GM19463 (cell line): ENCODE measurements around the gene A4GALT.
"Not testable (repeated sequence)": the region's sequence is repeated elsewhere in the genome, so short reads cannot be mapped to it uniquely, and the experiment has no call there.

ENCODE experiments used
- ATAC-seq: cut with Tn5 transposase; IDR thresholded peaks from one replicate; pipeline ENCODE4 v1.9.1; 2021; ENCODE audit warnings: mild to moderate bottlenecking, moderate library complexity; ENCODE audit not compliant: unreplicated experiment

The A4GALT gene

GRCh38 chr22:42743501-42743991 is 22.9 kb upstream of the A4GALT start:
- ATAC-seq, result no peak

DNA sequence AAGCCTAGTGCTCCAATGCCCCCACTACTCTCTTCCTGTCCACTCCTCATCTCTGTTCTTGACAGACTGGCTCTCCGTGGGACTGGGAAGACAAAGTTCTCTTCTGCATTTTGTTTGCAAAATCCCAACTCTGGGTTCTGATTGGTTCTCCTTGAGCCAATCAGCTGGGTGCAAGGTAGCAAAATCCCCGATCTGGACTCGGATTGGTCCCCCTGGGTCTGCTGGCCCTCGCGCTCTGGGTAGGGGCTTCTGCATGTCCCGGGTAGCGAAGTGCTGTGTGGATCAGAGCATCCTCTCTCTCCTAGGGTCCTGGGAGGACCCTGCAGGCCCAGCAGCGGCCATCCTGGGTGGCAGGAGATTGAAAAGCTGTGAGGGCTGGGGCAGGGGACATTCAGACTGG is 22.3 kb upstream of the A4GALT start:
- no peak for ATAC-seq

GRCh38 chr22:42740320-42740719 is 19.6 kb upstream of the A4GALT start:
- ATAC-seq, result not testable (repeated sequence)

GRCh38 chr22:42734406-42734805 is 13.7 kb upstream of the A4GALT start:
- no peak for ATAC-seq

DNA sequence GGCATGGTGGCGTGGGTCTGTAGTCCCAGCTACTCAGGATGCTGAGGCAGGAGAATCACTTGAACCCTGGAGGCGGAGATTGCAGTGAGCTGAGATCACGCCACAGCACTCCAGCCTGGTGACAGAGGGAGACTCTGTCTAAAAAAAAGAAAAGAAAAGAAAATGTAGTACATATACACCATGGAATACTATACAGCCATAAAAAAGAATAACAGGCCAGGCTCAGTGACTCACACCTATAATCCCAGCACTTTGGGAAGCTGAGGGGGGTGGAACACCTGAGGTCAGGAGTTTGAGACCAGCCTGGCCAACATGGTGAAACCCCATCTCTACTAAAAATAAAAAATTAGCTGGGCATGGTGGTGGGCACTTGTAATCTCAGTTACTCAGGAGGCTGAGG is 12.7 kb upstream of the A4GALT start:
- ATAC-seq, result not testable (repeated sequence)

DNA sequence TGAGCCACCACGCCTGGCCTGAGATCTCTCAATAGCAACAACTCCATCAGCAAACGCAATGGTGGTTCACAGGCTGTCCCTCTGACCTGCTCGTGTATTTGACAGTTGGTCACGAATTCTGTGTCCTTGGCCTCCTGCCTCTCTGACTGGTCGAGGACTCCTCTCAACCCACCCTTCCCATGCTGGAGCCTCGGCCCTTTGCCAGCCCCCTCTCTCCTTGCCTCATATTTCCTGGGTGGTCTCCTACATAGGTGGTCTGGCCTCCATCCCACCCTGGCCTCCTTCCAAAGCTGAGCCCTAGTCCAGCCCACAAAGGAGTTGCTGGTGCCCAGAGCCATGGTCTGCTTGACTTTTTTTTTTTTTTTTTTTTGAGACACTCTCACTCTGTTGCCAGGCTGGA is 11.4 kb upstream of the A4GALT start:
- no peak for ATAC-seq

GRCh38 chr22:42726811-42727210 is 6.1 kb upstream of the A4GALT start:
- no peak for ATAC-seq

DNA sequence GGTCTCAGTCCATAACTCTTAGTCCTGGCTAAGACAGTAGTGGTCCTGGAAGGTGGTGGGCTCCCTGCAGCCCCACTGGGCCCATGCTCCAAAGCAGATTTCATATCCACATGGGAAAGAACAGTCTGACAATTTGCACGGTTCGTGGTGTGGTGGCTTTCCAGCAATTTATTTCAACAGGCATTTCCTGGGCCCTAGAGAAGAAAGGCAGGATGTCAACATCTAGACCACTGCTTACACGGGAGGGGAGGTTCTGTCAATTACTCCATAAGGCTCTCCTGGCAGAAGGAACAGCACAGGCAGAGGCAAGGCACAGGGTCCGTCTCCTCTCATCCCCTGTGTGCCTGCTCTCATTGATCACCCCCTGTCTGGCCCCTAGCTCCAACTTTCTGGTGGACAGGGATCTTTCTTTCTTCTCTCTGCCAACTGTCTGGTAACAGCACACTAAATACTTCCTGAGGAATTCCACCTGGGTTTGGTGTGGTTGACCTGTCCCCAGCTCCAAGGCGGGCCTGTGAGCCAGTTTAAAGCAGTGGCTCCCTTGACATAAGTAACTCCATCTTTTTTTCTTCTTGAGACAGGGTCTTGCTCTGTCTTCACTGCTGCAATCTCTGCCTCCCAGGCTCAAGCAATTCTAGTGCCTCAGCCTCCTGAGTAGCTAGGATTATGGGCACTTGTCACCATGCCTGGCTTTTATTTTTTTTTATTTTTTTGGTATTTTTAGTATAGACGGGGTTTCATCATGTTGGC is 5.1 kb upstream of the A4GALT start:
- no peak for ATAC-seq

DNA sequence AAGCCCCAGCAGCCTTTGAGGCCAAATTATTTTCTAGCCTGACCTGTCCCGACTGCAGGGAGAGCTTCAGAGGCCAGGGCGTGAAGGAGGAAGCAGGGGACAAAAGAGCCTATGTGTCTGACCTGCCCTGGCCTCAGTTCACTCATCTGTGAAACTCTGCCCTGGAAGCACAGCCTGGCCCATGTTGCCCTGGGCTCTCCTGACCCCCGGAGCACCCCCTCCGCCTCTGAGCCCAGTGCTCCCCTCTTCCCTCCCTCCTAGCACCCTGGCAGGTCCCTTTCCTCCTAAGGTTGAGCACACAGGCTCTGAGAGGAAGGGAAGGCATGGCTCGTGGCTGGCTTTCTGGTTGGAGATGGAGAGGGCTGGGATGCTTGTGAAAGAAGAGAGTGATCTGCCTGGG is 3.4 kb upstream of the A4GALT start:
- no peak for ATAC-seq

- ATAC-seq, result no peak
Measured at GRCh38 chr22:42721045-42721434, 370 bp upstream of the A4GALT start.

DNA sequence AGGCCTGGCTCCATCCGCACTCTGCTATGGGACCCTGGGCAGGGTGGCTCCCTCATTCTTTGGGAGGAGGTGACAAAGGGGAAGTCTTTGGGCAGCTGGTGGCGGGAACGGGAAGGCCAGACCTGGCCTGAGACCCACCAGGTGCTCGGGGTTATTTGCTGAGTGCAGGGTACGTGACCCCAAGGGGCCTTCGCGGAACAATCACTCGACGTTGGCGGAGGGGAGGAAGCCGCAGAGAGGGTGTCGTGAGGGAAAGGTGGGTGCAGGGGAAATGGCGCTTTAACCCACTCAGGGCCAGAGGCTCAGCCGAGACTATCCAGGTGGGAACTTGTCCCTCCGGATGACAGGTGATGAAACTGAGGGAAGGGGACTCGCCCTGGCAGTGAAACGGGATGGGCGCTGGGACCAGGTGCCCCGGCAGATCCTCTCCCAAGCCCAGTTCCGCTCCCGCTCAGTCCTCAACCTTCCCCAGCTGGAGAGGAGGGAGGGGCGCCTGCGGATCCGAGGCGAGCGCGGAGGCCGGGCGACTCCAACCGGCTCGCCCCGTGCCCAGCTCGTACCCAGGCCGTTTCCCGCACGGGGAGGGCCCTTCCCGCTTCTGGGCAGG is 911 bp downstream of the A4GALT start:
- ATAC-seq, result no peak

DNA sequence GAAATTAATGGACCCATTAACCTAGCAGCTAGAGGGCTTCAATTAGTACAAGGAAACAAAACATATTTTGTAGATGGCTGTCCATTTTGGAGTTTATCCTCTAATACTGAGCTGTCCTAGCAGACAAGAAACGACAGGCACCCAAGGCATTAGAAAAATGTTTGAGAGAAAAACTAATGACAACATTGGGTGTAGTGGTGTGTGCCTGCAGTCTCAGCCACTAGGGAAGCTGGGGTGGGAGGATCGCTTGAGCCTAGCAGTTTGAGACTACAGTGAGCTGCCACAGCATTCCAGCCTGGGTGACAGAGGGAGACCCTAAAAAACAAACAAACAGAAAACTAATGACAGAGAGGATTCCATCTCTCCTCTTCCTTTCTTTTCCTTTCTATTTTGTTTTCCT is 1.5 kb downstream of the A4GALT start:
- ATAC-seq, result no peak

DNA sequence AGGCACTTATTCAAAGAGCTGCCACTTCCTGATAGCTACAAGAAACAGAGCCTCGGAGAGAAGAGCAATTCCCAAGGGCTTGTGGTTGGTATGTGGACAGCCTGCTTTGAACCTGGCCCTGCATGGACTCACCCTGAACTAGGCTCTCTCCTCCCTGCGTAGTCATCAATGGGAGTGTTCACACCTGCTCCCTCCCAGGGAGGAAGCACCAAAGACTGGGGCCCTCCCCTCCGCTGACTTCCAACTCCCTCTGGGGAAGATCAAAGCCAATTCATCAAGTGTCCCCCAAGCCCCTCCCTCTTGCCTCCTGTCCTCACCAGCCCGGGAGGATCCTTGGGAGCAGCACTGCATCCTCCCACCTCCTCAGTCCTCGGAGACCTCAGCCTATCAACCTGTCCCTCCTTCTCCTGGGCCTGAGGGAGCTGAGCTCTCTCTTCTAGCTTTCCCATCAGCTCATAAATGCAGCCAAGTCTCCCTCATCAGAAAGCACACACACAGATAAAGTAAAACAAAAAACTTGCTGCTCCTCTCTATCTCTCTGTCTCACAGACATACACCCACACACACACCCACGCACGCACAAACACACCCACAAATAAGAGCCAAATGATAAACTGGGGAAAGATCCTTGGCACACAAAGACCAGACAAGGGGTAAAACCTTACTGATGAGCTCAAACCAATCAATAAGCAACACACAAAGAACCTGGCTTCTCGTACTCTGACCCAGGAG is 3.3 kb downstream of the A4GALT start:
- peak; percentile 4 for ATAC-seq

GRCh38 chr22:42716649-42717127 is 4.0 kb downstream of the A4GALT start:
- ATAC-seq, result peak; percentile 36

GRCh38 chr22:42716221-42716620 is 4.4 kb downstream of the A4GALT start:
- peak; percentile 45 for ATAC-seq

- no peak for ATAC-seq
Measured at GRCh38 chr22:42714768-42715390, 5.8 kb downstream of the A4GALT start.

DNA sequence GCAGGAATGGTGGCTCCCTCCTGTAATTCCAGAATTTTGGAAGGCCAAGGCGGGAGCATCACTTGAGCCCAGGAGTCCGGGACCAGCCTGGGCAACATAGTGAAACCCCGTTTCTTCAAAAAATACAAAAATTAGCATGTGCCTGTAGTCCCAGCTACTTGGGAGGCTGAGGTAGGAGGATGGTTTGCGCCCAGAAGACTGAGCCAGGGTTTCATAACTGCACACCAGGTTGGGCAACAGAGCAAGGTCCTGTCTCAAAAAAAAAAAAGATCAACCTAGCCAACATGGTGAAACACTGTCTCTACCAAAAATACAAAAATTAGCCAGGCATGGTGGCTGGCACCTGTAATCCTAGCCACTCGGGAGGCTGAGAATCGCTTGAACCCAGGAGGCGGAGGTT is 6.4 kb downstream of the A4GALT start:
- ATAC-seq, result no peak

DNA sequence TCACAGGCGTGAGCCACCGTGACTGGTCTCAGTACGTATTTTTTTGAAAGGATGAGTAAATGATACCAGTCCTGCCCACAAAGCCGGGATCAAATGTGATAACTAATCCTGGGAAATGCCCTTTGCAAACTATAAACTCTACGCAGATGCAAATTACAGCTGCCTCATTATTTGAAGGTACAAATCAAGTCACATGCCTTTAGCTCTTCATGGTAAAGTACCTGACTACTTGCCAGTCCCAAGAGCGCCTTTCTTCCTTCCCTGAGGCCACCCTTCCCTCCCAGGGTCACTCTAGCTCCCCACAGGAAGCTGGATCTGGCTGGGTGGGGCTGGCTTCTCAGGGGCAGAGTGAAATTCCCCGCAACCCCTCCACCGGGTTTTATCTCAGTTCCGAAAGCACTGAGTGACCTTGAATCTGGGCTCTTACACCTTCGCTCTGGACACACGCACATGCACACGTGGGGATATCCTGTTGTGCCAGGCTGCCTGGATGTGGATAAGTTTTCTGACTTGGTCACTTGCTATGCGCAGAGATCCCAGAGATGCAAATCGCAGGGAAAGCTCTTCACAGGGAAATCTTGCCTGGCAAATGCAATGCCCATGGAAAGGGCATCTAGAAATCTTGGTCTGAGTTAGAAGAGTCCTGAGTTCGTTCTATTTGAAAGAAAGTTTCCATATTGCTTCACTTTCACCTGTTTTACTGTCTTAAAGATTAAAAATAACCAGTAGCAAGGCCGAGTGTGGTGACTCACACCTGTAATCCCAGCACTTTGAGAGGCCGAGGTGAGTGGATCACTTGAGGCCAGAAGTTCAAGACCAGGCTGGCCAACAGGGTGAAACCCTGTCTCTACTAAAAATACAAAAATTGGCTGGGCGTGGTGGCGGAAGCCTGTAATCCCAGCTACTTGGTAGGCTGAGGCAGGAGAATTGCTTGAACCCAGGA is 8.5 kb downstream of the A4GALT start:
- no peak for ATAC-seq

GRCh38 chr22:42711281-42711731 is 9.4 kb downstream of the A4GALT start:
- ATAC-seq, result no peak

GRCh38 chr22:42708417-42708816 is 12.3 kb downstream of the A4GALT start:
- no peak for ATAC-seq
